Neural progenitor cell (in vitro differentiated cells): Measurements from ENCODE around the gene MRPL4. TPM values are rescaled to one million over a fixed set of nuclear protein-coding genes. Genes with fewer than 3 reads are reported as not detected.

Source experiments
- DNase-seq: peaks from one replicate; pipeline ENCODE4 v3.0.0-alpha.2; 2016; ENCODE audit warnings: low spot score
- H2AFZ ChIP-seq: fragments of 200-600 bp; sonication (generic); replicated peaks from 2 replicates; pipeline ENCODE4 v1.6.1; 2016; ENCODE audit warnings: antibody characterized with exemption
- H3F3A ChIP-seq: fragments of 200-600 bp; sonication (generic); 2 replicates; pipeline ENCODE4 v1.6.1; 2016; ENCODE audit warnings: antibody characterized with exemption, low read depth
- H3K27ac ChIP-seq: fragments of 200-600 bp; sonication (generic); 2 replicates; pipeline ENCODE4 v1.5.1; 2016; ENCODE audit warnings: mild to moderate bottlenecking
- H3K27me3 ChIP-seq: fragments of 200-600 bp; sonication (generic); 2 replicates; pipeline ENCODE4 v1.6.1; 2016; ENCODE audit warnings: mild to moderate bottlenecking, moderate library complexity
- H3K36me3 ChIP-seq: fragments of 200-600 bp; sonication (generic); 2 replicates; pipeline ENCODE4 v1.5.1; 2016
- H3K4me1 ChIP-seq: fragments of 200-600 bp; sonication (generic); 2 replicates; pipeline ENCODE4 v1.6.1; 2016; ENCODE audit warnings: mixed run types
- H3K4me2 ChIP-seq: fragments of 200-600 bp; sonication (generic); 2 replicates; pipeline ENCODE4 v1.6.1; 2016
- H3K4me3 ChIP-seq: fragments of 200-600 bp; sonication (generic); 2 replicates; pipeline ENCODE4 v1.5.1; 2016
- H3K79me2 ChIP-seq: fragments of 200-600 bp; sonication (generic); 2 replicates; pipeline ENCODE4 v1.6.1; 2016; ENCODE audit warnings: low read depth
- H3K9ac ChIP-seq: fragments of 200-600 bp; sonication (generic); 2 replicates; pipeline ENCODE4 v1.6.1; 2016
- H3K9me3 ChIP-seq: fragments of 200-600 bp; sonication (generic); 2 replicates; pipeline ENCODE4 v1.5.1; 2016; ENCODE audit warnings: low read depth
- H4K20me1 ChIP-seq: fragments of 200-600 bp; sonication (generic); 2 replicates; pipeline ENCODE4 v1.6.1; 2016; ENCODE audit warnings: low read depth
- H3K27ac Mint-ChIP-seq: 3 replicates; pipeline ENCODE4 v1.8.0; 2021; ENCODE audit warnings: mixed read lengths
- H3K27me3 Mint-ChIP-seq: 2 replicates; pipeline ENCODE4 v1.8.0; 2022; ENCODE audit warnings: low read depth, mild to moderate bottlenecking, inconsistent platforms, moderate library complexity, mixed read lengths; ENCODE audit not compliant: insufficient read depth
- H3K36me3 Mint-ChIP-seq: 3 replicates; pipeline ENCODE4 v1.8.0; 2021; ENCODE audit warnings: mixed read lengths
- H3K4me1 Mint-ChIP-seq: 3 replicates; pipeline ENCODE4 v1.8.0; 2021; ENCODE audit warnings: mixed read lengths
- H3K4me3 Mint-ChIP-seq: 3 replicates; pipeline ENCODE4 v1.8.0; 2021; ENCODE audit warnings: mild to moderate bottlenecking, moderate library complexity, mixed read lengths
- H3K9me3 Mint-ChIP-seq: 3 replicates; pipeline ENCODE4 v1.8.0; 2020; ENCODE audit warnings: mixed read lengths
- EZH2 ChIP-seq: fragments of 200-600 bp; sonication (generic); IDR thresholded peaks from 2 replicates; pipeline ENCODE4 v1.6.1; 2017; ENCODE audit warnings: antibody characterized with exemption, mild to moderate bottlenecking, moderate library complexity
- EZH2phosphoT487 ChIP-seq: fragments of 200-600 bp; sonication (generic); IDR thresholded peaks from 2 replicates; pipeline ENCODE4 v1.6.1; 2017; ENCODE audit warnings: antibody characterized with exemption
- total RNA-seq: library from RNA; depleted of rRNA; stranded (reverse); fragments of >200 nt; gene quantifications from 2 replicates; pipeline ENCODE4 v1.2.3, GENCODE V29; 2015; ENCODE audit warnings: low replicate concordance
- TF ChIP-seq, protein P1 (sequence below): fragments of 200-600 bp; sonication (generic); IDR thresholded peaks from 2 replicates; pipeline ENCODE4 v1.5.1; 2017; ENCODE audit warnings: antibody characterized with exemption, mild to moderate bottlenecking

The MRPL4 gene
- total RNA-seq, 1 donor from 2014 or later = 22.5 TPM

DNA sequence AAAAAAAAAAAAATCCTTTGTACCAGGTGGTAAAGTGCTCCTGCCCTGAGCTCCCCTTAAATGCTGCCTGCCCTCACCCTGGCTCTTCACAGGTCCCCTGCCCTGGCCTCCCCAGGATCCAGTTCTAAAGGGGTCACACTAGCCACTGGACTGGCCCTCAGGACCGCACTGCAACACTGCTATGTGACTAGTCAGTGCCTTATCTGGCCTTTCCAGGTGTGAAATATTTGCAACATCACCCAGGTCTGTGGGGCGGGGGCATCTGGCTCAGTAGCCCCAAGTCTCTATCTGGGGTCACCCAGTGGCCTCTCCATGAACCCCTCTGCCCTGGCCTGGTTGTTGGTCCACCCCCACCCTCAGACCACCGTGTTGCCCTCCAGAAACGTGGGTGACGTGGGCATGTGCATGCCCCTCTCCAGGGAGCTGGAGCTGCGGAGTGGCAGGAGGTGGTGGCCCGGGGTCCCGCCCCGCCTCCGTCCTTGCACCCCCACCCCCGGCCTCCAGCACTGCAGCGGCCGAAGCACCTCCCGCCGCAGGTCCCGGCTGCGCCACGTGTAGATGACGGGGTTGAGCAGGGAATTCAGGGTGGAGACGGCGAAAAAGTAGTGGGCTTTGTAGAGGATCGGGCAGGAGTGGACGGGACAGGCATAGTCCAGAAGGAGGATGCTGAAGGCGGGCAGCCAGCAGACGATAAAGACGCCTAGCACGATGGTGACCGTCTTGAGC, 28.4 kb upstream of the MRPL4 start:
- Mint-ChIP-seq H3K4me3 (no peak overlapping the region), H3K36me3 (peaks cover 9% of the 10 kb centered on the region), H3K4me1 (peaks cover 8% of the 10 kb centered on the region), H3K27me3 (no peaks in the 10 kb centered on the region), H3K9me3 (no peaks in the 10 kb centered on the region), H3K27ac (no peak overlapping the region)
- Histone ChIP-seq H2AFZ (no peak overlapping the region), H3K36me3 (no peaks in the 10 kb centered on the region), H4K20me1 (peaks cover 24% of the 10 kb centered on the region), H3K4me1 (no peaks in the 10 kb centered on the region), H3K4me3 (no peak overlapping the region), H3K9ac (no peak overlapping the region), H3K9me3 (no peaks in the 10 kb centered on the region), H3K27me3 (no peaks in the 10 kb centered on the region), H3K4me2 (no peak overlapping the region), H3F3A (peaks cover 1% of the 10 kb centered on the region), H3K27ac (no peak overlapping the region), H3K79me2 (peaks cover 10% of the 10 kb centered on the region)
- DNase-seq = no peak
- TF ChIP-seq, protein P1, sequence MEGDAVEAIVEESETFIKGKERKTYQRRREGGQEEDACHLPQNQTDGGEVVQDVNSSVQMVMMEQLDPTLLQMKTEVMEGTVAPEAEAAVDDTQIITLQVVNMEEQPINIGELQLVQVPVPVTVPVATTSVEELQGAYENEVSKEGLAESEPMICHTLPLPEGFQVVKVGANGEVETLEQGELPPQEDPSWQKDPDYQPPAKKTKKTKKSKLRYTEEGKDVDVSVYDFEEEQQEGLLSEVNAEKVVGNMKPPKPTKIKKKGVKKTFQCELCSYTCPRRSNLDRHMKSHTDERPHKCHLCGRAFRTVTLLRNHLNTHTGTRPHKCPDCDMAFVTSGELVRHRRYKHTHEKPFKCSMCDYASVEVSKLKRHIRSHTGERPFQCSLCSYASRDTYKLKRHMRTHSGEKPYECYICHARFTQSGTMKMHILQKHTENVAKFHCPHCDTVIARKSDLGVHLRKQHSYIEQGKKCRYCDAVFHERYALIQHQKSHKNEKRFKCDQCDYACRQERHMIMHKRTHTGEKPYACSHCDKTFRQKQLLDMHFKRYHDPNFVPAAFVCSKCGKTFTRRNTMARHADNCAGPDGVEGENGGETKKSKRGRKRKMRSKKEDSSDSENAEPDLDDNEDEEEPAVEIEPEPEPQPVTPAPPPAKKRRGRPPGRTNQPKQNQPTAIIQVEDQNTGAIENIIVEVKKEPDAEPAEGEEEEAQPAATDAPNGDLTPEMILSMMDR = no peak
- TF ChIP-seq EZH2 (no peak), EZH2phosphoT487 (no peak)

DNA sequence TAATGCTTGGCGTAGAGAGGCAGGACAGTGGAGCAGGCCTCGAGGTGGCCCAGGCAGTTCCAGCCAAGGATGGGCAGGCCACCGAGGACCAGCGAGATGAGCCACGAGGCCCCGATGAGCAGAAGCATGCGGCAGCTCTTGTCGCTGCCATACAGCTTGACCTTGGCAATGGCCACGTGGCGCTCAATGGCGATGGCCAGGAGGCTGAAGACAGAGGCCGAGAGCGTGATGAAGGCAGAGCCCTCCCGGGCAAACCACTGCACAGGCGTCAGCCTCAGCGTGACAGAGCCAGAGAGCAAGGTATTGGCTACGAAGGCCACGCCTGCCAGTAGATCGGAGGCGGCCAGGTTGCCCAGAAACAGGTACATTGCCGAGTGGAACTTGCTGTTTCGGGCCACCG, 27.7 kb upstream of the MRPL4 start:
- Histone ChIP-seq H3K4me1 (peaks cover under 1% of the 10 kb centered on the region), H2AFZ (no peak overlapping the region), H3K4me3 (no peak overlapping the region), H3K36me3 (no peaks in the 10 kb centered on the region), H3K79me2 (peaks cover 15% of the 10 kb centered on the region), H3K4me2 (no peak overlapping the region), H3K27me3 (no peaks in the 10 kb centered on the region), H3K9ac (no peak overlapping the region), H3F3A (peaks cover 8% of the 10 kb centered on the region), H4K20me1 (peaks cover 30% of the 10 kb centered on the region), H3K27ac (no peak overlapping the region), H3K9me3 (no peaks in the 10 kb centered on the region)
- TF ChIP-seq, protein P1 = no peak
- TF ChIP-seq EZH2phosphoT487 (no peak), EZH2 (no peak)
- DNase-seq = no peak
- H3K4me1 Mint-ChIP-seq = peaks cover 8% of the 10 kb centered on the region
- peaks cover 2% of the 10 kb centered on the region for H3K27me3 Mint-ChIP-seq
- no peak overlapping the region for H3K27ac Mint-ChIP-seq
- H3K4me3 Mint-ChIP-seq = no peak overlapping the region
- H3K9me3 Mint-ChIP-seq = no peaks in the 10 kb centered on the region
- H3K36me3 Mint-ChIP-seq = peaks cover 9% of the 10 kb centered on the region

DNA sequence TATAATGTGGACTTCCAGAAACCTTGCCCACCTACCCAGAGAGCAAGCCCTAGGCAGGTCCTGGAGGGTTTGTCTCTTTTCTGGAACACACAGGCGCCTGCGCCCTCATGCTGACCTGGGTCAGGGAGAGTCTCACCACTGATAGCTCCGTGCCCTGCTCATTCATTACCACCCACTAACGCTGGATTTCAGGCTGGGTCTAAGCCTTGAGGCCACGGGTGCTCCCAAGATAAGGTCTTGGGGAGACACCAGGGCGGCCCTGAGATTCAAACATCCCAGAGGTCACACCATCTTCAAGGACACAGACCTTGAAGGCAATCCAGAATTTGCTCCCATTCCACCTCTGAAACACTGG, 26.0 kb upstream of the MRPL4 start:
- Histone ChIP-seq H3K9ac (no peak overlapping the region), H3K4me3 (no peak overlapping the region), H3K4me1 (peaks cover 5% of the 10 kb centered on the region), H3F3A (peaks cover 23% of the 10 kb centered on the region), H3K9me3 (no peaks in the 10 kb centered on the region), H4K20me1 (peaks cover 34% of the 10 kb centered on the region), H3K79me2 (peaks cover 20% of the 10 kb centered on the region), H3K36me3 (no peaks in the 10 kb centered on the region), H3K27ac (no peak overlapping the region), H3K27me3 (no peaks in the 10 kb centered on the region), H3K4me2 (no peak overlapping the region), H2AFZ (no peak overlapping the region)
- DNase-seq = no peak
- Mint-ChIP-seq H3K36me3 (peaks cover 9% of the 10 kb centered on the region), H3K9me3 (no peaks in the 10 kb centered on the region), H3K4me1 (peaks cover 13% of the 10 kb centered on the region), H3K27me3 (peaks cover 2% of the 10 kb centered on the region), H3K27ac (no peak overlapping the region), H3K4me3 (no peak overlapping the region)
- TF ChIP-seq EZH2 (no peak), EZH2phosphoT487 (no peak)
- TF ChIP-seq, protein P1 = no peak
